HG02763 (cell line): ENCODE measurements around the gene GUCY2D.
"Not testable (repeated sequence)": the region's sequence is repeated elsewhere in the genome, so short reads cannot be mapped to it uniquely, and the experiment has no call there.

ENCODE experiments used
- ATAC-seq: cut with Tn5 transposase; IDR thresholded peaks from one replicate; pipeline ENCODE4 v1.9.1; 2021; ENCODE audit warnings: mild to moderate bottlenecking, moderate library complexity; ENCODE audit not compliant: unreplicated experiment

GUCY2D gene

DNA sequence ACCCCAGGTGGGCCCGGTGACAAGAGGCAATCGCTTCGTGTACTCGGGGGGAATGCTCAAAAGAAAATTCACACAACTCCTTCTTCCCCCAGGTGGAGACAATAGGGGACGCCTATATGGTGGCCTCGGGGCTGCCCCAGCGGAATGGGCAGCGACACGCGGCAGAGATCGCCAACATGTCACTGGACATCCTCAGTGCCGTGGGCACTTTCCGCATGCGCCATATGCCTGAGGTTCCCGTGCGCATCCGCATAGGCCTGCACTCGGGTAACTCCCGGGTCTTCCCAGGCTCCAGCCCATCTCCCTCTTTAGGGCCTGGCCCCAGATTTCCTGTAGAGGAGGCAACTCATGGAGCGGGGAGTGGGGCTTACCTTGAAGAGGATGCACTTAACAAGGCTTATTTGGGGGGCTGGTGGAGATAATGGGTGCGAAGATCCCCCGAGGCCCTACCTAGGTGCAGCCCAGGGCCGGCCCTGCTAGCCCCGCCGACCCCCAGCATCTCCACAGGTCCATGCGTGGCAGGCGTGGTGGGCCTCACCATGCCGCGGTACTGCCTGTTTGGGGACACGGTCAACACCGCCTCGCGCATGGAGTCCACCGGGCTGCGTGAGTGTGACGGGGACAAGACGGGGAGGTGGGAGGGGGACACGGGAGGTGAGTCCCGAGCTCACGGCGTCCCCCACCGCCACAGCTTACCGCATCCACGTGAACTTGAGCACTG, 13.0 kb downstream of the GUCY2D start:
- no peak for ATAC-seq

DNA sequence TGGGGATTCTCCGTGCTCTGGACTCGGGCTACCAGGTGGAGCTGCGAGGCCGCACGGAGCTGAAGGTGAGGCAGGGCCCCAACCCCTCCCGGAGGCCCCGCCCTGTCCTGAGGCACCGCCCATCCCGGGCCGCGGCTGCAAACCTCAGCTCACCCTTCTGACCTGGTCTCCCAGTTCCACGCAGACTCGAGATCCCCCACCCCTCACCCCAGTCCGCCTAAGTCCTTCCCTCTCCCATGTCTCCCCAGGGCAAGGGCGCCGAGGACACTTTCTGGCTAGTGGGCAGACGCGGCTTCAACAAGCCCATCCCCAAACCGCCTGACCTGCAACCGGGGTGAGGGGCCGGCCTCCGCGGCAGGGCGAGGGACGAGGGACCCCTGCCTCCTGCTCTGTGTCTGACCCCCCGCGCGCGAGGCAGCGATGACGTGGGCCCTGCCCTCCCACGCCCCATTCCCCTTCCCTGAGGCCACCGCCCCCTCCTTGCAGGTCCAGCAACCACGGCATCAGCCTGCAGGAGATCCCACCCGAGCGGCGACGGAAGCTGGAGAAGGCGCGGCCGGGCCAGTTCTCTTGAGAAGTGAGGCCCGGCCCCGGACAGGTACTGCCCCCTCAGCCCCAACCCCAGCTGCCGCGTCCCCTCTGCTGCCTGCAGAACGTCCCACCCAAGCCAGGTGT, 13.7 kb downstream of the GUCY2D start:
- no peak for ATAC-seq

DNA sequence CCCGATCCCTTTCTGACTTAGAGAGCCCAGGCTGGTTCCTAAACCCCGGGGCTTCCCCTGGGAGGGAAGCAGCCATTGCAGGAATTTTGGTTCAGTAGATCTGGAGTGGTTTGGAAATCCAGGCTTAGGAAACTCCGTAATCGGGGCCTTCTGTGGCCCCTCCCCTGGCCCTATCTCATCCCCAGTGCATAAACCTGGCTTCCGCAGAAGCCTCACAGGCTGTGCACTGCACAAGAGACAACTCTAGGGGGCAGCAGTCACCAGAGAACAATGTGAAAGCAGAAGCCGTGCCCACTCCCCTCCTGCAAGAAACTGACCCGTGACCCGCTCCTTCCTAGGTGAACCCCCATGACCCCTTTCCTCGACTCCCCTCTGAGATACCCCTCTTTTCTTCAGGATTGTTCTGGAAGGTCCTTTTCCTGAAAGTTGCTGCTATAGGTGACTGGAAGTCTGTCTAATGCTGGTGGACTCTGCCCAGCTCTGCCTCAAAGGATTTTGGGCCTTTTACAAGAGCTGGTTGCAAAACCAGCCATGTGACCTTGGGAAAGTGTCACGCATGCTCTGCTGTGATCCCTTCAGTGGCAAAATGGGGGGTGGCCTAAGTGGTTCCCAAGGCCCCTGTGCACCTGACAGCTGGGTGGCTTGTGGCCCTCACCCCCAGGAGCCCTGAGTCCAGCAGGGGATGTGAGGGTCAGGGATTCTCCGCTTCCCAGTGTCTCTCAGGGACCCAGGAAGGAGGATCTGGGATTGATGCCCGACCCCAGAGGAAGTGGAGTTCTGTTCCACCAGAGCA, 14.4 kb downstream of the GUCY2D start:
- ATAC-seq: no peak

DNA sequence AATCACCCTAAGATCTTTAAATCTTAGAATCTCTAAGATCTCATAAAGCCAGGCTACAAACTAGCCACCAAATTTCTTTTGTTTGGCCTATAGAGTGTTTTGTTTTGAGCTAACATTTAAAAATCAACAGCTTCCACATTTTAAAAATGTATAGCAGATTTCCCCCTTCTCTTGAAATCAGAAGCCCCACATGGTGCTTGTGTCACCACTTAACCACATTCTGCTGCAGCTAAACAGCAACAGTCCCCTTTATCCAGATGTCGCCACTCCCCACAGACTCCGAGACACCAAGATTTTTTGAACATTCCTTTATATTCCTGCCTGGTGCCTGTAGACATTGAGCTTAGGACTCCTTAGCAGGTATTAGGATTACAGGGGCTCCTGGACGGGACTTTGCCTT, 16.0 kb downstream of the GUCY2D start:
- no peak for ATAC-seq

DNA sequence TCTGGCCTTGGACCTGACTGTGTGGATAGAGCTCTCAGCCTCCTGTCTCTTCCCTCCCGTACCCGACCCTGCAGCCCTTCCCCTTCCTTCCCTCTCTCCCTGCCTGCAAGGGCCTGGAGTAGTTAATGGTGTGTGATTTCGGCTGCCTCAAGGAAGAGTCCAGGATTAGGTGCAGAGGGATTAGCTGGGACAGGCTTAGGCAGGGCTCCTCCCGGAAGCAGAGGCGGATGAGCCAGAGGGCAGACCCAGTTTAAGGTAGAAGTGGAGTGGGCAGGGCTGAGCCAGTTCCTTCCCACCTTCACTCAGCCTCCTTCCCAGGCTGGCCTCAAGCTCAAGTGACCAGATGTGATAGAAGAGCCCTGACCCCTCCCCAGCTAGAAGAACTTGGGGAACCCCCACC, 16.8 kb downstream of the GUCY2D start:
- no peak for ATAC-seq

DNA sequence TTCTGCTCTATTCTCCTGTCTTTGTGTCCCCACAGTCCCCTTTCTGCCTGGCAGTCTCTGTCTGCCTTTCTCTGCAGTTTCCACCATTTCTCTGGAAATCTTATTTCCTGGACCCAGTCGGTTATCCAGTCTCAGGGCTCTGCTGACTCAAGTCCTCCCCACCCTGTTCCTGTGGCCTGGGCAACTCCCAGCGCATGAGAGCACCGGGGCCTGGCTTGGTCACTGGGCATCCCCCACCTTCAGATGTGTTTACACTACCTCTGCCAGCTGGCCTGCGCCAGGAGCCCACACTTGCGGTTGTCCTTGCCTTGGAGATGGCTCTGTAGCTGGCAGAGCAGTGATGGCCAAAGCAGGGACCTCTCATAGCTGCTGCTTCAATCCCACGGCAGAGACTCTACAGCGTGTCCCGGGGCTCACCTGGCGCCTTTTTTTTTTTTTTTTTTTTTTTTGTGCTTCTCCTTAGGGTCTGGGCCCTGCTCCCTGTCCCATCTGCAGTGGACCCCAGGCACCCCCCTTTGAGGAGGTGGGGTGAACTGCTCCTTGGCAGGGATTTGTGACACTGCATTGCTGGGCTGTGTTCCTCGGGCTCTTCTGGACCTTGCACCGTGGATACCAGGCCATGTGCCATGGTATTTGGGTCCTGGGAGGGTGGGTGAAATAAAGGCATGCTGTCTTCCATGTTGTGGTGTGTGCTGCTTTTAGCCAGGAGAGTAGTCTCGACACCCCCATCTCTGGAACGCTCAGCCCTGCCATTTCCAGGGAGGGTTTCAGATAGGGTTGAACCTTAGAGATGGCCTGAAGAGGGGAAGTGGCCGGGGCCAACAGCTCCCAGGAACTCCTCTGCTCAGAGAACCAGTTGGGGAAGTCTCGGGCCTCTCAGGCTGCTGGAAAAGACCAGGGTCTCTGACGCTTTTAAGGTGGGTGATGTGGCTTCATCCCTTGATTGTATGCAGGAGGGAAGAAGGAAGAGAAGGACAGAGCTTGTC, 17.5 kb downstream of the GUCY2D start:
- no peak for ATAC-seq

DNA sequence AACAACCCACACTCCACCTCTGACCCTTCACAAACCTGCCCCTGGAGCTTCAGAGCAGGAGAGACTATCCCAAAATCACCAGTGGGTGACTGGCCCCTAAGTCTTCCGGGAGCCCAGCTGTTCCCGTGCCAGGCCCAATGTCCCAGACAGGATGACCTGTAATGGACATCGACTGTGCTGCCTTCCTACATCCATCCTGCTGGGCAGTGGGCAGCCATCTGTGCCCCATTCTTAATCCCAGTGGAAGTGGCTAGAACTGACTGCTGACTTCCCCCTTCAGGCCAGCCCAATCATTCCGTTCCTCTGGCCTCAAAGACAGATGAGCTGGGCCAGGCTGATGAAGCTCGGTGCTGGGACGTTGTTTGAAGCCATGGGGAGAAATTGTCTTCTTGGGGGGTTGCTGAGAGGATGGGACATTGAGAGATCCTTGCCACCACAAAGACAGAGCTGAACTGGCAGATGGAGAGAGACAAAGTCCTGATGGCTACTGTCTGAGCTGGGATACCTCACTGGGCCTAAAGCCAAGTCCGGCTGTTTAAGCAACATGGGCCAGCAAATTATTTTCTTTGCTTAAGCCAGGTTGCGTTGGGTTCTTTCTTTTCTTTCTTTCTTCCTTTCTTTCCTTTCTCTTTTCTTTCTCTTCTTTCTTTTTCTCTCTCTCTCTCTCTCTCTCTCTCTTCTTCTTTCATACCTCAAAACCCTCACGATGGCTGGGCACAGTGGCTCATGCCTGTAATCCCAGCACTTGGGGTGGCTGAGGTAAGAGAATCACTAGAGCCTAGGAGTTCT, 18.6 kb downstream of the GUCY2D start:
- no peak for ATAC-seq

DNA sequence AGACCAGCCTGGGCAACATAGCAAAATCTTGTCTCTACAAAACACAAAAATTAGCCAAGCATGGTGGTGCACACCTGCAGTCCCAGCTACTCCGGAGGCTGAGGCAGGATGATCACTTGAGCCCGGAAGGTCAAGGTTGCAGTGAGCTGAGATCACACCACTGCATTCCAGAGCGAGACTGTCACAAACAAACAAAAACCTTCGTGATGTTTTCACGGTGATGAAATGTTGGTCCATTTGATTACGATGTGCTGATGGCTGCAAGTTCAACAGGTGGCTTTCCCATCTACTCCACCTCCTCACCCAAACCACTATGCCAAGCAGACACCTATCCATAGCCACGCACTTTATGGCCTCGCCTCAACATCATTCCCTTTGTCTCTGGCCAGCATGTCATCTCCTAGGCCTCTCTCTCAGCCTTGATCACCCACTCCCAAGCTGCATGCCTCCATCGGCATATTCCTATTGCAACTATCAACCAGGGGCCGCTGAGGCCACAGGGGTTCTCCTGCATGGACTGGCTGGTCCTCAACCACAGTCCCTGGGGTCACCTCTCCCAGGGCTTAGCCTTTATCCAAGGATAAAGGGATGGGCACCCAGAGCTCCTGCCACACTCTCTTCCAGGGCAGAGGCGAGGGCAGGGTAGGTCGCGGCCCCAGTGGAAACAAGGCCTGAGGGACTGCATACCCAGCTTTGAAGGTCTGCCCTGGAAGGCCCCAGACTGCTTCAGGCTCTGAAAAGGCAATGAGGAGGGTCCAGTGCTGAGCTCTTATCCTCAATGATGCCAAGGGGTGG, 19.3 kb downstream of the GUCY2D start:
- ATAC-seq: no peak

DNA sequence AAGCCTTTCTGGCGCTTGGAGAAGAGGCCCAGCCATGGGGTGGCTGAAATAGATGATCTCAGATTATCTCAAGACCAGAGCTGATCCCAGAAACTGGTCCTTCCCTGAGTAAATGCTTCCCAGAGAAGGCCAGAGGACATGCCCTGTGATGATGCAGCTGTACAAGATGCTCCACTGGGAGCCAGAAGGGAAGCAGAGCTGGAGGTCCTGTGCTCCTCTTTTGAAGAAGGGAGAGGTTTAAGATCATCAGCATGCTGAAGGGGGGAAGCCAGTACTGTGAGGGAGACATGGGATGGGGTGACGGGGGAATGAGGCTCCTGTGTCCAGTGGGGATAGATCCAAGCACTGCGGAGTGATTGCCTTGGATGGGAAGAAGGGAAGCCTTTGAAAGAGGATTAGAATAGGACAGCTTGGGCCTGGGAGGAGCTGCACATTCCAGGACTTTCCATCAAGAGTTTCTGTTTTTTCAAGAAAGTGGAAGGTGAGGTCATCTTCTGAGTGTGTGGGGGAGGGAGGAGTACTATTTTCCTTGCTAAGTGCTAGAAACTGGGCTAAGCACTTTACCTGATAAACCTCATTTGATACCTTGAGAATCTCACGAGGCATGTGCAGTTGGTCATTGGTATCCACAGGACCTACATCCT, 20.1 kb downstream of the GUCY2D start:
- no peak for ATAC-seq

DNA sequence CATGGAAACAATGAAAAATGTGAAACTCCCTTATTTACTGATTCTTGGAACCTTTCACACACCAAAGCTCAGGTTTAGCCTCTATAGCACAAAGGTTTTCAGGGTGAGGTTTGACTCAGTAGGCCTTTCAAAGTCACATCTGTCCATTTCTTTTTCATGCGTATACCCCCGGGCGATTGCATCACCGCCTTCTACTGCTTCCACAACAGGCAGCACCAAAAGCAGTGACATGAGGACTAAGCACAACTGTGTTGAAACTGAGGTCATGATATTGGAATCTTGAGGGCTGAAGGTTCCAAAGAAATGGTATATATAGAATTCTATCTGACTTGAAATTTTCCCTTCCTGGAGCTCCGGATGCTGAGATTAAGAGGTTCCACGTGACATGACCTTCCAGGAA, 21.7 kb downstream of the GUCY2D start:
- not testable (repeated sequence) for ATAC-seq

DNA sequence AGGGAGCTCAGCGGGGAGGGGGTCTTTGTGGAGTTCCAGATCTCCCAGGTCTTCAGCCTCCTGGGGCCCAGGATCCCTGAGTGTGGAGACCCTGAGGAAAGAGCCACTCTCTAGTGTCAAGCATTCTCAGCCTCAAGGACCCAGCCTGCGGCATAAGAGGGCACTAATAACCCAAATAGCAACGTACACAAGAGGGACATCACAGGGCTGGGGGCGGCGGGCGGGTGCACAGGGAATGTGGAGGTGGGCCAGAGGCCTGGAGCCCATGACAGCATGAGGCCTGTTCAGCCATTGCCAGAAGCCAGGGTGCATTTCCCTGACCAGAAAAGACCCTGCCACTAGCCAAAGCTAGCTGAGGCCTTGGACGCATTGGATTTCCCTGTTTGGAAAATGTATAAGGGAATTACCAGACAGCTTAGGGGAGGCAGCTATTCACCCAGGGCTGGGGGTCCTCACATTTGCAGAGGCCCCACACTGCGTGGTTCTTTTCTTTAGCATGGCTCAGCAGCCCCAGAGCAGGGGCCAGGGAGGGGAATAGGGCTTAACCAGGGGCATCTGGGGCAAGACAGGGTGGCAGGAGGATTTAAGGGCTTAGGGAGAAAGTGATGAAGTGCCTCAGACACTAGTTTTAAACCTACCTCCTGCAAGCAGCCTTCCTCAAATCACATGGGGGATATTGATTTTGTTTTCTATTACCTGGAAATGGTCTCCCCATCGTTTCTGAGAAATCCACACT, 22.9 kb downstream of the GUCY2D start:
- ATAC-seq: no peak

DNA sequence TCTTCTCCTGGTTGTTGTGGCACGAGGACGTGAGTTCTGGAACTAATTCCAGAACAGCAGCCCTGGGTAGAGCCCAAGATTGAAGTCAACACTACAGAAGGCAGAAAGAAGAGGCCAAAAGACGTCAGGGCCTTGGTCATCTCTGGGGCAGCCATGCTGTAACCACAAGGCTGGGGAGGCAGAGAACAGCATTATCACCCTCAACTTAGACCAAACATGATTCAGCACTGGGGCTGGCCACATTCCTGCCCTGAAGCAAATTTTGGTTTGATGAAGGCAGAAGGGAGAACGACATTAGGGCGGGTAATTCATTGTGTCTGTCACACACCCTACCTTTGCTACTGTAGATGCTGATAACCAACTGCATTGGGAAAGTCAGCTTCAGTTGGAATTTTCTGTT, 26.7 kb downstream of the GUCY2D start:
- ATAC-seq: no peak

DNA sequence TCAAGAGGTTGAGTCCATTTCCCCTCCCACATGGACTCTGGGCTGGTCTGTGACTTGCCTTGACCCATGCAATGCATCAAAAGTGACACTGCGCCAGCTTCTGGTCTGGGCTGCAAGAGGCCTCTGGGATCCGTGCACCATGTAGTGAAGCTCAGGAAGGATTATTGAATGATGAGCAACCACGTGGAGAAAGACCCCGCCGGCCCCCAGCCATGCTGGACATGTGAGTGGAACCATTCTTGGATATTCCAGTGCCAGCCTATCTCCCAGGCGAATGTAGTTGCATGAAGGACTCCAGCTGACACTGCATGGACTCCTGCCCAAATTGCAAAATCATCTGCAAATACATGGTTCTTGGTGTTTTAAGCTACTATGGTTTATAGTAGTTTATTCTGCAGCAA, 28.8 kb downstream of the GUCY2D start:
- no peak for ATAC-seq

DNA sequence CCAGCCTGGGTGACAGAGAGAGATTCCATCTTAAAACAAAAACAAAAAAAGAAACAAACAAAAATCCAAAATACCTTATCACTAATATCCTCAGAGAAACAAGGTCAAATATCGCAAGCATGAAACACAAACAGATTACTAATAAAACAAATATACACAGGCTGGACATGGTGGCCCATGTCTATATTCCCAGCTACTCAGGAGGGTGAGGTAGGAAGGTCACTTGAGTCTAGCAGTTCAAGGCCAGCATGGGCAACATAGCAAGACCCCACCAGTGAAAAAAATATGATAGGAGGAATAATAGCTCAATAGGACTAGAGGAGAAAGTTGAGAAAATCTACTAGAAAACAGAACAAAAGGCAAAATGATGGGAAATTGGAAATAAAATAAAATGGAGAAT, 29.5 kb downstream of the GUCY2D start:
- ATAC-seq: no peak

DNA sequence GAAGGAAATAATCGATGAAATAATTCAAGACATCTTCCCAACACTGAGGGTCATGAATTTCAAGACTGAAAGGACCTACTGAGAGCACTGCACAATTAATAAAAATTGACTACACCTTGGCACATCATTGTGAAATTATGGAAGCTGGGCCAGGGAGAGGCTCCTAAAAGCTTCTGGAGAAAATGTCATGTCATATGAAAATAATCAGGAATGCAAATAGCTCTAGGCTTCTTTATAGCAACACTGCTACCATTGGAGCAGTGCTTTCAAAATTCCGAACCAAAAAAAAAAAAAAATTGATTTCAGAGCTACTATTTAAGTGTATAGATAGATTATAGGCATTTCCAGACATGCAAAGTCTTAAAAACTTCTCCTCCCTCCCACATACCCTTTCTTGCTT, 30.0 kb downstream of the GUCY2D start:
- ATAC-seq: no peak

DNA sequence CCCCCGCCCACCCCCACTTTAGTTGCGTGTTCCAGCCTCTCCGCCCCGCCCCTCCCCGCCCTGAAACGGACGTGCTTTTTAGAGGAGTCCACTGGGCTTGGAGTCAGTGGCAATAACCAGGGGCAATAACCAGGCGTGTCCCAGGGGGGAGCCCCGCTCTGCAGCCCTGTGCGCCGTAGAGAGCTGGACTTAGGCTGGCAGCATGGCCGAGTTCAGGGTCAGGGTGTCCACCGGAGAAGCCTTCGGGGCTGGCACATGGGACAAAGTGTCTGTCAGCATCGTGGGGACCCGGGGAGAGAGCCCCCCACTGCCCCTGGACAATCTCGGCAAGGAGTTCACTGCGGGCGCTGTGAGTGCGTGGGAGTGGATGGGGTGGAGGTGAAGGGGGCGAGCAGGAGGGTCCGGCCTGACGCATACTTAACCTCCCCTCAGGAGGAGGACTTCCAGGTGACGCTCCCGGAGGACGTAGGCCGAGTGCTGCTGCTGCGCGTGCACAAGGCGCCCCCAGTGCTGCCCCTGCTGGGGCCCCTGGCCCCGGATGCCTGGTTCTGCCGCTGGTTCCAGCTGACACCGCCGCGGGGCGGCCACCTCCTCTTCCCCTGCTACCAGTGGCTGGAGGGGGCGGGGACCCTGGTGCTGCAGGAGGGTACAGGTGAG, 36.7 kb downstream of the GUCY2D start, which contains the start of gene ALOX15B:
Gene ALOX15B, plus strand, starts transcription at position 106 of the 657 bp plus-strand sequence. Its CDS starts 97 bp downstream, at position 203.
- no peak for ATAC-seq

DNA sequence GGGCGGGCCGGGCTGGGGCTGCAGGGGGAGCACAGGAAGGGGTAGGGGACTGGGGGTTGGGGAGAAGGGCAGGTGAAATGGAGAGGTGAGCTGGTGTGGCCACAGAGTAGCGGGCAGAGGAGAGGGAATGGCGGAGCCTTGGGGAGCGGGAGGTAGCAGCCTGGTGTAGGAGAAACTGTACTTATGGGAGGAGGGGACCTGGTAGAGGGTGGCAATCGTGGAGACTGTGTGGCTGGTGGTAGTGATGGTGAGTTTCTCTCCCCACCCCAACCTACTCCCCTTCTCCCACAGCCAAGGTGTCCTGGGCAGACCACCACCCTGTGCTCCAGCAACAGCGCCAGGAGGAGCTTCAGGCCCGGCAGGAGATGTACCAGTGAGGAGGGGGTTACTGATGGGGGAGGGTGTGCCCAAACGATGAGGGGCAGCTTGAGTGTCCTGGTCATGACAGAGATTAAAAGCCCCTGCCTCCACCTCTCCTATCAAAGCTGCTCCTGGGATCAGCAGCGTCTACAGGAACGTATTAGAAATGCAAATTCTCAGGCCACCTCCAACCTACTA, 37.3 kb downstream of the GUCY2D start:
- no peak for ATAC-seq
